SK-MEL-5 (cell line): Measurements from ENCODE around the gene BOLA1. TPM values are rescaled to one million over a fixed set of nuclear protein-coding genes. Genes with fewer than 3 reads are reported as not detected.
A peak's percentile ranks its signal among the peaks of the same experiment; 100 is the strongest.
"Not testable (repeated sequence)": the region's sequence is repeated elsewhere in the genome, so short reads cannot be mapped to it uniquely, and the experiment has no call there.

Experiments used
- DNase-seq: peaks from one replicate; pipeline ENCODE4 v3.0.0-alpha.2; 2016; ENCODE audit warnings: low read depth, low spot score
- in situ Hi-C: cut with HindIII; loops from 2 replicates; pipeline ENCODE4 v1.10.0; 2016; ENCODE audit warnings: low sequenced_read_pairs, high pct_unique_total_duplicates, low pct_unique_long_range_greater_than_20kb
- total RNA-seq: library from RNA; depleted of rRNA; stranded (reverse); fragments of >200 nt; shearing (Covaris generic); gene quantifications from 2 replicates; pipeline ENCODE4 v1.2.3, GENCODE V29; 2014

Gene BOLA1
- total RNA-seq, 1 experiment from 2014 or later, result 18.5 TPM

DNA sequence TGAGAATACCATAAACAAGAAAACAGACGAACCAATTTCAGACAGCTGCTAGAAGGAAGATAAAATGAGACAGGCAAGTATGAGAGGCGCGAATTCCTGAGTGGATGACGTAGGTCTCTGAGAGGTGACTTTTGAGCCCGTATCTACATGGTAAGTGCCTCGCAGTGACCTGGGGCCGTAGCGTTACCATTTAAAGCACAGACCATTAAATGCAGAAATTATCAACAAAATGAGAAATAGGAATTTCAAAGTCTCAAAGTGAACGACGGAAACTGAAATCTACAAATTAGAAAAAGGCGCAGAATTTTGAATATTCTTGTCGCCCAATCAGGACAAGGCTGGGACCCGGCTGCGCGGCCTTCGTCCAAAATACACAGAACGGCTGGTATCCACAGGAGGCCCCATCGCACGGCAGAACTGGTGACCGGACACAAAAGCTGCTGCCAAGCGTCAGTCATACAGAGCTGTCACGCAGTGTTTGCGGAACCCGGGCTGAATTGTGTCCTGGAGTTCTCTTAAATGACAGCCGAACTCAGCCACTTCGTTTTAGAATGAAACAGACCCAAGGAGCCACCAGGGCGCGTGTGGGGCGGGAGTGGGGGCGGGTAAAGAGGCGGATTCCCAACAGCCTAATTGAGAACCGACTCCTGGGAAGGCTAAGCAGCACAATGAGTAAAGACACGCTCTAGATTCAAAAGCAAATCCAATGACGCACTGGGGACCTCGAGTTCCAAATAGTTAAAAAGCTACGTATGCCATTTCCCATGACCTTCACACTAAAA lies 13.8 kb upstream of the BOLA1 start:
- DNase-seq, result peak; percentile 90
- in situ Hi-C loops, result no loop called here

DNA sequence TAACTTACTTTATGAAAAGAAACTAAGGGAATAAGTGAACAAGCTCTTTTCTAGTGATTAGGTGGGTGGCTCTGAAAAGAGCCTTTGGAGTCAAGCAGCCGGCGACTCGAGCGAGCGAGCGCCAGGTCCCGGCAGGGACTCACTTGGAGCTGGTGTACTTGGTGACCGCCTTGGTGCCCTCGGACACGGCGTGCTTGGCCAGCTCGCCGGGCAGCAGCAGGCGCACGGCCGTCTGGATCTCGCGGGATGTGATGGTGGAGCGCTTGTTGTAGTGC lies 13.3 kb upstream of the BOLA1 start:
- in situ Hi-C loops, DNase-seq: not testable (repeated sequence)

DNA sequence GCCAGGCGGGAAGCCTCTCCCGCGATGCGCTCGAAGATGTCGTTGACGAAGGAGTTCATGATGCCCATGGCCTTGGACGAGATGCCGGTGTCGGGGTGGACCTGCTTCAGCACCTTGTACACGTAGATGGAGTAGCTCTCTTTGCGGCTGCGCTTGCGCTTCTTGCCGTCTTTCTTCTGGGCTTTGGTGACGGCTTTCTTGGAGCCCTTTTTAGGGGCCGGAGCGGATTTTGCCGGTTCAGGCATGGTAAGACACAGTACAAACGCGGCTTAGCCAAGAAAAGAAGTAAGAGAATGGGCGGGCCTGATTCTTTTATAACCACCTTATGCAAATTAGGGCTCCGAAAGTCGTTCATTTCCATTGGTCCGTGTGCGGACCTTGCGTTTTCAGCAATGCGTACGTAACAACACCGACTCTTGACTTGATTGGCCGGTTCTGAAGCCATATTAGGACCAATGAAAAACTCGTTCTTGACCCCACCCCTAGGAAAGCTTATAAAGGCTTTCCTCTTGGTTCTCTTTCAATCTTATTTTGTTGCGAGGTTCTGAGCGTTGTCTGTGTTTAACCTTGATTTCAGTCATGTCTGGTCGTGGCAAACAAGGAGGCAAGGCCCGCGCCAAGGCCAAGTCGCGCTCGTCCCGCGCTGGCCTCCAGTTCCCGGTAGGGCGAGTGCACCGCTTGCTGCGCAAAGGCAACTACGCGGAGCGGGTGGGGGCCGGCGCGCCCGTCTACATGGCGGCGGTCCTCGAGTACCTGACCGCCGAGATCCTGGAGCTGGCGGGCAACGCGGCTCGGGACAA lies 12.8 kb upstream of the BOLA1 start:
- in situ Hi-C loops, result no loop called here

DNA sequence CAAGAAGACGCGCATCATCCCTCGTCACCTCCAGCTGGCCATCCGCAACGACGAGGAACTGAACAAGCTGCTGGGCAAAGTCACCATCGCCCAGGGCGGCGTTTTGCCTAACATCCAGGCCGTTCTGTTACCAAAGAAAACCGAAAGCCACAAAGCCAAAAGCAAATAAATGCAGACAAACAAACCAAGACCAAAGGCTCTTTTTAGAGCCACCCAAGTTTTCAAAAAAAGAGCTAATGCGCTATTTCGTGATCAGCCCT lies 12.2 kb upstream of the BOLA1 start:
- in situ Hi-C loops, DNase-seq: not testable (repeated sequence)

More for the DNA sequence above, 12.8 kb upstream of the BOLA1 start:
- DNase-seq, result peak; percentile 100

DNA sequence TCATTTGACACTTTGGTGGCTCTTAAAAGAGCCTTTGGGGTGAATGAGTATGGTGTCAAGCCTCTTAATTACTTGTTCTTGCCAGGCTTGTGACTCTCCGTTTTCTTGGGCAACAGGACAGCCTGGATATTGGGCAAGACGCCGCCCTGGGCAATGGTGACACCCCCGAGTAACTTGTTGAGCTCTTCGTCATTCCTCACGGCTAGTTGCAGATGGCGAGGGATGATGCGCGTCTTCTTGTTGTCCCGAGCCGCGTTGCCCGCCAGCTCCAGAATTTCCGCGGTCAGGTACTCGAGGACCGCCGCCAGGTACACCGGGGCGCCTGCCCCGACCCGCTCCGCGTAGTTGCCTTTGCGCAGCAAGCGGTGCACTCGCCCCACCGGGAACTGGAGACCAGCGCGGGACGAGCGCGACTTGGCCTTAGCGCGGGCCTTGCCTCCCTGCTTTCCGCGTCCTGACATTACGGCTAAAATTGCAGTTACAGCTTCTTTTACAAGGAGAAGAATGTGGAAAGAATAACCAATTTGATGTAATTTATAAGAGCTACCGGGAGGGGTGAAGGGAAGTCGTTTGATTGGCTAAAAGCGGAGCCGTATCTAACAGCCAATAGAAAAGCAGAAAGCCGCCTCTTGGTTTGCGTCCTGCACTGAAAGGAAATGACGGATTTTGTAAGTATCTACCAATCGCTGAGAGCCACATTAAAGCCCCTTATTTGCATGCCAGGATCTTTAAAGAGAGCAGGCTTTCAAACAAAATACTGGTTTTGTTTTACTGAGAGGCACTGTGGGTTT lies 11.7 kb upstream of the BOLA1 start:
- peak; percentile 99 for DNase-seq
- in situ Hi-C loops, result no loop called here

DNA sequence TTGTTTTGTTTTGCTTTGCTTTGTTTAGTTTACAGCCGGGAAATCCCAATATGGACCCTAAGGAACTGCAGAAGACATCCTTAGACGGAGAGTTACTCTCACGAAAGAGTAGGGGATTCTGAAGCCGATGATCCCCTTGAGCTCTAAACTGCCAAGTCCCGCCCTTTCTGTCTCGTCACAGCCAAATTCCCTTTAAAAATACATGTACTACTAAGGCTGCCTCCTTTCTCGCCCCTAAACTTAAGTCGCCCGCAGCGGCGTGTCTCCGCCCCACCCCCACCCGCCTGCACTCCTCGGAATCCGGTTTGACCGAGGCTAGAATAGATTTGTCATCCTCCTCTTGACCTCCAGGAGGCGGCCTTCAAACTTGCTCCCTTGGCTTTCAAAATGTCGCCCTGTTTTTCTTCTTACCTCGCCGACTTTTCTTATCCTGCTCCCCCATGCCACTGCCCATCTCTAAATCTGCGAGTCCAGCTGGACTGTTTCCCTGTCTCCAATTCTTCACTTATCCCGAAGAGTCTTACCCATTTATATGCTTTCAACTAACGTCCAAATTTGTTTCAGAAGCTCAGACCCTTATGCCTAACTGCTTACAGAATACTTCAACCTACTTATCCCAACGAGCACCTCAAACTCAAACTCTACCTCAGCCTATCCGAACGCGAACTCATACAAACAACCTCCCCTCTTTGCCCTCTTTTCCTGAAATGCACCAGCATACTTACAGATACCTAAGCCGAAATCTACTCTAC lies 10.9 kb upstream of the BOLA1 start:
- in situ Hi-C loops, result no loop called here

DNA sequence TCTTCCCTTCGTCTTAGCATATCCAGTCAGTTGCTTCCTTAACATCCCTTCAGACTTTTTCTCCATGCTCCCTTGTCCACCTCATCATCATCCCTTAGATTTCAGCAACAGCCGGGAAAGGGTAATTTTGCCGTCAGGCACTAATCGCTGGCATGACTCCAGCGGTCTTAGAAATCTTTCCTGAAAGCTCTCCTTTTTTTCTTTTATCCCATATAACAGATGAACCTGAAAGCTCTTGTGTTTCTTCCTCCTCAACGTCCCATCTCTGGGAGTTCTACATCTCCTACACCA lies 10.4 kb upstream of the BOLA1 start:
- peak; percentile 60 for DNase-seq

More for the DNA sequence above, 10.9 kb upstream of the BOLA1 start:
- peak; percentile 95 for DNase-seq

DNA sequence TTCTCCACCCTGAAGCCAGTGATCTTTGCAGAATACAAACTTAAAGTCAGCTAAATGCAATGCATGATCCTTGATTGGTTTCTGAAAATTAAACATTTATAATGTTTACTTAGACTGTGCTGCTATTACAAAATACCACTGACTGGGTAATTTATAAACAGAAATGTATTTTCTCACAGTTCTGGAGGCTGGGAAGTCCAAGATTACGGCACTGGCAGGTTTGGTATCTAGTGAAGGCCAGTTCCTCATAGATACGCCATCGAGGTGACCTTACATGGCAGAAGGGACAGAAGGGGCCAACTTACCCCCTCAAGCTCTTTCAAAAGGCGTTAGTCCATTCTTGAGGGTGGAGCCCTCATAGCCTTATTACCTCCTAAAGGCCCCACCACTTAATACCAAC lies 2.8 kb upstream of the BOLA1 start:
- DNase-seq, result no peak
- in situ Hi-C loops, result no loop called here

More for the DNA sequence above, 10.4 kb upstream of the BOLA1 start:
- in situ Hi-C loops, result no loop called here

DNA sequence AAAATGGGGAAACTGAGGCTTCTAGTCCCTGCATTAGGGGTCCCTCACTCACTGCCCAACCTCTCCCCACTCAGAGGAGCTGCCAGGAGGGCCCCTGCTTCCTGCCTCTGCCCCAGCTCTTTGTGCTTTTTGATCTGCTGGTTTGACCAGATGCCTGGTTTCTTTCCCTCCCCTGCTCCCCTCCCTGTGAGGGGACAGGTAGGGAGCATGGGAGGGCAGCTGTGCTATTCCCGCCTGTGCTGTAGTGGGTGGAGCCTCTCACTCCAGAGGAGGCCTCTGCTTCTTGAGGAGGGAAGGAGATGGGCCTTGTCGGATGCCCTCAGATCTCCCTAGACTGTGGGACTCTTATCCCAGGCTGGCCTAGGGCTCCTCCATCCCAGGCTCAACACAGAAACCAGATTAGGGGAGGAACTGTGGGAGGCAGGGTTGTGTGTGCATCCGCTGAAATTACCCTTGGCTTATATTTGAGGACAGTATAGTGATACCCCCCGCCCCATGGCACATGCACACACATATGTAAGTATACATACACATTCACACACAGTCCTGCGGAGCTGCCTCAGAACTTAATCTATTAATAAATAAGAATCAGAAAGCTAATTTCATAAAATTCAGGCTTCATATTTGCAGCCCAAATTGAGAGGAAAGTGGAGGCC lies 4.6 kb downstream of the BOLA1 start:
- no peak for DNase-seq
- in situ Hi-C loops, result no loop called here

DNA sequence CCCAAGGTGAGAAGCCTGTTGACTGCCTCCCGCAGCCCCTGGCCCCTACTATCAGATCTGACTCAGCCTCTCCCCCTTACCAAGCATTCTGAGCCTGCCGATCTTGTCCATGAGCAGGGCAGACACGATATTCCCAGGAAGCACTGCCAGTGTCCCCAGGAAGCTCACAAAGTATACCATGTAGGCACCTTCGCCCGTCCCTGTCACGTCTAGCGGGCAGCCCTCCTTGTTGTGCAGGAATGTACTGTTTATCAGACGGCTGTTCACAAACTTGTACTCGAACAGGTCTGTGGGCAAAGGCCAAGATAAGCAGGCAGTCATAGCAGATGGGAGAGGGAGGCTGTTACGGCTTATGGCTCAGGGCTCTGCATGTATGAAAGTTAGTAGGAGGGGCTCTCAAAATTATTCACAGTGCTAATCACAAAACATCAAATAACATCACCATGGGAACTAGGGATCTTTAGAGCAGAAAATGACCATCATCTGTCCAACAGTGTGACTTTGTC lies 7.3 kb downstream of the BOLA1 start:
- no peak for DNase-seq
- in situ Hi-C loops, result no loop called here

DNA sequence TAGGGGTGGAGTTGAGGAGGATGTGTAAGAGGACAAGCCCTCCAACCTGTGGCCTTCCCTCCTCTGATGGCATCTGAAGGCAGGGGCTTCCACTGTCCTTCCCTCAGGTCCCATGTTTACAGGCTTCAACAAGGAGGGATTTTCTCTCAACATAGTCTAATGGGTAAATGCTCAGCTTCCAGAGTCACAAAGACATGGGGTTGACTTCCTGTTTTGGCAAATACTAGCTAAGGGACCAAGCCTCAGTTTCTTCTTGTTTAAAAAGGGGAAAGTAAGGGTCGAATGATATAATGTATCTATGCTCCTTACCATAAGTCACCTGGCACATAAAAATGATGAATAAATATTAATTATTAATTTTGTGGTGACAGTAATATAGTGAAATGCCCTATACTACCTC lies 15.2 kb downstream of the BOLA1 start:
- in situ Hi-C loops, result no loop called here
- DNase-seq, result no peak

DNA sequence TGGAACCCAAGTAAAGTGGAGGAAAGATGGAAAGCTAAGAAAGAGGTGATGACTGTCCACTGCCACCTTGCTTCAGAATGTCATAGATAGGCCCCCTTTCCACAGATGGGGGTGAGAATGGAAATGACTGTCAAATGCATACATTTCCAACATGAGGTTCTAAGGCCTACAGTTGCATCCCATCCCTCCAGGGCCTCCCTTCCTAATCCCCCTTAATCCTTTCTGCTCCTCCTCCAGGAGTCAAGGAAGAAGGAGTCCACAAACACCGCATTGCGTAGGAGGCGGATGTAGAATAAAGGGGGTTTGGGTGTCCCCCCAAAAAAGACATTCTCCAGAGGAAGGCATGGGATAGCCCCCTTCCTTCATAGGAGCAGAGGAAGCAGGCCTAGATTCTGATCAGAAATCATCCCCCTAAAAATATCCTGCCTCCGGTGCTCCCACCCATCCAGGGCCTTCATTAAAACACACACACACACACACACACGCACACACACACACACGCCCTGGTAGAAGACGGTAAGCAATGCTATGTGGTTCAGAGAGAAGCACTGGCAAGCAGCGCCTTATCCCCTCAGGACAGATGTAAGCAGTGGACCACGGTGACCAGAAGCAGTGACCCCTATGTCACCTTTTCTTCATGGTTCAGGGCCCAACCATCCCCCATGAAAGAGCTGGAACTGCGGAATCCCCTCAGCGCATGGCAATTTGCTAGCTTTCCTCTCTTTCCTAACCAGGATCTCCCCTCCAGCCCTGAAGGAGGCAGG lies 16.2 kb downstream of the BOLA1 start:
- DNase-seq, result no peak
- in situ Hi-C loops, result no loop called here

DNA sequence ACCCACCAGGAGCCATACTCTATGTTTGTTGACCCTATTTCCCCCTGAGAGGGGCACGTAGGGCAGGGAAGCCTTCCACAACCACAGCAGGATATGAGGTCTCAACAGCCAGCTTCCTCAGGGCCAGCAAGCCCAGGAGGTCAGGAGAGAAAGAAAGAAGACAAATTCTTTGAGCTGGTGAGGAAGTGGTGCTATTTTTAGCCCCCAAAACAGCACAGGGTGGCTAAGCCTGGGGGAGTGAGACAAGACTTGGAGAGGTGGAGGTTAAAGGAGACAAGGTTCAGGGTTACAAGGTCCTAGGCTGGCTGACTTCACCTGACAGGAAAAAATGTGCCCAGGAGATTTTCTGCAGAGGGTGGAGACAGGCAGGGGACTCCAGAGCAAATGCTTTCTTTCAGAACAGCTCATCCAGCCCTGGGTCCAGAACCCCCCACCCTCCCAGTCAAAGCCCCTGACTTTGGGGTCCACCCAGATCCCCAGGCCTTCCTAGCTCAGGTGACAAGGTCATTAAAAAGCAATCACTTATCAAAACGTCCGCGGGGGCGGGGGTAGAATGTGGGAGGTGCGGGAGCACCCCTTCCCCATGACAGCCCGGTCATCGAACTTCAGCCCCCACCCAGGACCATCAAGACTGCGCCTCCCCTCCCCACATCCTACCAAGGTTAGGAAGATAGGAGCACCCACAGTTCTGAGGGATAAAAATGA lies 17.0 kb downstream of the BOLA1 start:
- DNase-seq, result no peak
- in situ Hi-C loops, result no loop called here

DNA sequence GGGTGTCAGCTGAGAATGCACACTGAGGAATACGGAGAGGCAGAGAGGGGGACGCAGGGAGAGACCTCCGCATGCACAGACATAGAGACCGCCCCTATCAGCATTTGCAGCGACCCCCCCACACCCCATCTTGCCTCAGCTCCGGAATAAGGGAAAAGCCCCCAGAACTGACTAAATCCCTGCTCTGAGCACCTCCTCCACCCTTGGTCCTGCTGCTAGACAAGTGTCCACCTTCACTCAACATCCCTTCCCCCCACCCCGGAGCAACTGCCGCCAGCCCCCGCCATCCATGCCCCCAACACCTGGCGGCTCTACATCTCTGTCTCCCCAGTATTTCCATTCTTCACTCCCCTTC lies 17.5 kb downstream of the BOLA1 start:
- no peak for DNase-seq
- in situ Hi-C loops, result no loop called here

DNA sequence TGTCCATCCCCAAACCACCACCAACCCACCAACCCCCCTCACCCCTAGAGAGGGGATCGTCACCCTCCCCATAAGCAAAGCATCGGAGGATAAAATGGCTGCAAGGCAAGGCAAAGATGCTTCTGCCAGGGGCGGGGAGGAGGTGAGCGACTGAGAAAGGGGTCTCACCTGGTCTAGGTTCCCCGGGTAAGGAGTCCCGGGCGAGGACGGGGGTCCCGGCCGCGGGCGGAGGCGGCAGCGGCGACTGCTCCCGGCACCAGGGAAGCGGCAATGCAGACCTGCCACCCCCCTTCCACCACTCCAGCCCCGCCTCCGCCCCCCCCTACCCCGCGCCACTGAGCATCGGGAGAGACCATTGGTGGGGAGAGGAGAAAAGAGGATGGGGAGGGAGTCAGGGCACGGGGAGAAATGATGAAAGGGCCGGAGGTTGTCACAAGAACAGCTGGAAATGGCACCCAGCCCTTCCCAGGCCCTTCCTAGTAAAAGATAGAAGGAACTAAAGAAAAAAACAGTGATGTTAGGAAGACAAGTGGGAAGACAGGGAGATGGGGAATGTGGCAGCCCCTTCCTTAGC lies 18.3 kb downstream of the BOLA1 start, which contains the start of gene SV2A:
TSS of gene SV2A (minus strand) at position 274 of the 574 bp plus-strand sequence. CDS start 4,004 bp downstream, outside the sequence.
- in situ Hi-C loops, result no loop called here
- DNase-seq, result peak; percentile 74

DNA sequence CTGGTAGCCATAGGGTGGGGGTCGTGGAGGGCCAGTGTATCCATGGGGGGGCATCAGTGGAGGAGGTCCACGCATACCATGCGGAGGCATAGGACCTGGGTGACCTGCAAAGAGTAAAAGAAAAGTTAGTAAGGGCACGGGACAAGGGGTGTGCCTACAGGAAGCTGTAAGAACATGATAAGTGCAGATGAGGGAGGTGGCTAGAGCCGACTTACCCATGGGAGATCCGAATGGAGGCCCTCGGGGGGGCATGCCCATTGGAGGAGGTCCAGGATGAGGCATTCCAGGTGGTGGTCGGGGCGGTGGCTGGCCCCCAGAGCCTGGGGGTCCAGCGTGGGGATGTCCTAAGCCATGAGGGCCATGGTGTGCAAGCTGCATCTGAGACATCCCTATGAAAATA lies 24.3 kb downstream of the BOLA1 start:
- in situ Hi-C loops, result no loop called here

More for the DNA sequence above, 24.3 kb downstream of the BOLA1 start:
- DNase-seq, result no peak
